Keratinocyte (primary cell): ENCODE data around the gene VSNL1. TPM values are rescaled to one million over a fixed set of nuclear protein-coding genes. Genes with fewer than 3 reads are reported as not detected.

Source experiments
- DNase-seq: peaks from one replicate; pipeline ENCODE4 v3.0.0-alpha.2; 2011; ENCODE audit warnings: low read depth, missing footprints, low spot score
- FAIRE-seq: peaks from 2 replicates; lab custom pipeline; 2011; peaks lifted over from hg19 to GRCh38; lab: Jason Lieb, UNC
- H2AFZ ChIP-seq: 2 replicates; pipeline ENCODE4 v1.6.0; 2012; ENCODE audit warnings: low read length, control low read depth, inconsistent platforms; ENCODE audit not compliant: control insufficient read depth
- H3K27ac ChIP-seq: 2 replicates; pipeline ENCODE4 v1.5.1; 2011; ENCODE audit warnings: low read length; ENCODE audit not compliant: control insufficient read depth, insufficient read depth
- H3K27me3 ChIP-seq: 3 replicates; pipeline ENCODE4 v1.6.0; 2011; ENCODE audit warnings: low read length; ENCODE audit not compliant: control insufficient read depth, insufficient read depth; ENCODE audit errors: extremely low read depth
- H3K36me3 ChIP-seq, 2 experiments: 2 replicates in 1 of 2; 3 replicates in 1 of 2; pipeline ENCODE4 v1.5.1; 2011; ENCODE audit warnings: low read length in 2 of 2, mild to moderate bottlenecking in 1 of 2; ENCODE audit not compliant: control insufficient read depth in 2 of 2, insufficient read depth in 2 of 2; ENCODE audit errors: extremely low read depth in 1 of 2
- H3K4me1 ChIP-seq: 3 replicates; pipeline ENCODE4 v1.5.1; 2011; ENCODE audit warnings: low read length; ENCODE audit not compliant: control insufficient read depth, insufficient read depth; ENCODE audit errors: extremely low read depth
- H3K4me2 ChIP-seq: 3 replicates; pipeline ENCODE4 v1.6.0; 2011; ENCODE audit warnings: low read depth, low read length; ENCODE audit not compliant: control insufficient read depth, insufficient read depth; ENCODE audit errors: extremely low read depth
- H3K4me3 ChIP-seq, 3 experiments: fragments of 200-600 bp in 1 of 3; sonication (generic) in 1 of 3; 2 replicates in 2 of 3; 3 replicates in 1 of 3; pipeline ENCODE4 v1.5.1; 2011 to 2016; ENCODE audit warnings: low read length in 3 of 3, mild to moderate bottlenecking in 3 of 3, control low read depth in 2 of 3, inconsistent platforms in 1 of 3, low read depth in 1 of 3, mixed read lengths in 1 of 3, mixed run types in 1 of 3, moderate library complexity in 1 of 3; ENCODE audit not compliant: control insufficient read depth in 2 of 3, insufficient read depth in 2 of 3; ENCODE audit errors: extremely low read depth in 1 of 3
- H3K79me2 ChIP-seq: 2 replicates; pipeline ENCODE4 v1.6.0; 2012; ENCODE audit warnings: low read length; ENCODE audit not compliant: control insufficient read depth, insufficient read depth
- H3K9ac ChIP-seq: 3 replicates; pipeline ENCODE4 v1.6.0; 2011; ENCODE audit warnings: low read length; ENCODE audit not compliant: control insufficient read depth, insufficient read depth; ENCODE audit errors: extremely low read depth
- H3K9me1 ChIP-seq: 3 replicates; pipeline ENCODE4 v1.6.0; 2011; ENCODE audit warnings: low read length; ENCODE audit not compliant: control insufficient read depth, insufficient read depth; ENCODE audit errors: extremely low read depth
- H3K9me3 ChIP-seq: 2 replicates; pipeline ENCODE4 v1.5.1; 2012; ENCODE audit warnings: low read depth, low read length; ENCODE audit not compliant: control insufficient read depth
- H4K20me1 ChIP-seq: 3 replicates; pipeline ENCODE4 v1.6.0; 2011; ENCODE audit warnings: low read length; ENCODE audit not compliant: control insufficient read depth, insufficient read depth; ENCODE audit errors: extremely low read depth
- CTCF ChIP-seq, 3 experiments: IDR thresholded peaks in 1 of 3; conservative IDR thresholded peaks in 1 of 3; optimal IDR thresholded peaks in 1 of 3; 2 replicates in 2 of 3; 3 replicates in 1 of 3; pipeline versions ENCODE3 to v1.5.1; 2011; ENCODE audit warnings: low read length in 3 of 3, mild to moderate bottlenecking in 3 of 3, moderate library complexity in 2 of 3, control low read depth in 1 of 3, inconsistent platforms in 1 of 3; ENCODE audit not compliant: insufficient read depth in 2 of 3; ENCODE audit errors: extremely low read depth in 1 of 3
- EZH2 ChIP-seq: IDR thresholded peaks from one replicate; pipeline ENCODE4 v1.6.1; 2012; ENCODE audit warnings: inconsistent platforms, mild to moderate bottlenecking, low read length, moderate library complexity
- dilution Hi-C: fragments of 300-500 bp; cut with MboI; formaldehyde crosslinking; loops from one replicate; pipeline ENCODE4 v1.7.0; 2020; ENCODE audit warnings: low sequenced_read_pairs; ENCODE audit not compliant: extremely low pct_ligation_motif_present
- polyA plus RNA-seq, 5 experiments: library from polyadenylated mRNA; depleted of rRNA in 3 of 5; stranded (reverse) in 3 of 5; stranded (forward) in 1 of 5; unstranded in 1 of 5; fragments of >200 nt; gene quantifications; 1 replicate in 1 of 5; 2 replicates in 3 of 5; 3 replicates in 1 of 5; pipeline versions ENCODE4 v1.2.1 to v1.2.3, GENCODE V29; 2011 to 2012; ENCODE audit warnings: missing spikeins in 2 of 5, low read depth in 1 of 5, low replicate concordance in 1 of 5

Gene VSNL1
- polyA plus RNA-seq, 1 donor (not counting 4 experiments of a cell fraction or from before 2014, with no cell fraction given): 32.1 TPM

GRCh38 chr2:17584689-17585088, 44.2 kb downstream of the VSNL1 start:
- dilution Hi-C loops: no loop called here

GRCh38 chr2:17587469-17587868, 47.0 kb downstream of the VSNL1 start:
- FAIRE-seq (peak; percentile 72), DNase-seq (no peak)
- dilution Hi-C loops: no loop called here
- Histone ChIP-seq H3K36me3 (no peaks in the 10 kb centered on the region), H3K79me2 (no peaks in the 10 kb centered on the region), H3K4me1 (peaks cover 65% of the 10 kb centered on the region), H4K20me1 (no peaks in the 10 kb centered on the region), H3K4me3 (no peak overlapping the region), H3K4me2 (peak overlapping the region; percentile 33), H3K9me1 (no peaks in the 10 kb centered on the region), H3K27ac (peak overlapping the region; percentile 67), H3K9me3 (no peaks in the 10 kb centered on the region), H3K9ac (no peak overlapping the region), H2AFZ (no peak overlapping the region), H3K27me3 (no peaks in the 10 kb centered on the region)
- TF ChIP-seq EZH2: no peak

More at GRCh38 chr2:17584689-17585088, 44.2 kb downstream of the VSNL1 start:
- no peak overlapping the region for H3K4me2 ChIP-seq
- H3K9me1 ChIP-seq: no peaks in the 10 kb centered on the region
- no peaks in the 10 kb centered on the region for H4K20me1 ChIP-seq
- no peaks in the 10 kb centered on the region for H3K27me3 ChIP-seq
- no peak for DNase-seq
- H3K79me2 ChIP-seq: no peaks in the 10 kb centered on the region
- H2AFZ ChIP-seq: no peak overlapping the region
- no peaks in the 10 kb centered on the region for H3K9me3 ChIP-seq
- TF ChIP-seq CTCF (optimal IDR thresholded peaks at IDR 0.05 in 1 of 3, IDR thresholded peaks at IDR 0.05 in 1 of 3, conservative IDR thresholded peaks at IDR 0.05 in 1 of 3; ENCODE audit: extremely low read depth in 1 of 3, insufficient read depth in 2 of 3, low read length in 3 of 3) (no peak), EZH2 (no peak)
- FAIRE-seq: no peak
- peaks cover 52% of the 10 kb centered on the region for H3K4me1 ChIP-seq
- H3K27ac ChIP-seq: no peak overlapping the region
- no peaks in the 10 kb centered on the region for H3K36me3 ChIP-seq
- H3K9ac ChIP-seq: no peak overlapping the region
- no peak overlapping the region for H3K4me3 ChIP-seq

DNA sequence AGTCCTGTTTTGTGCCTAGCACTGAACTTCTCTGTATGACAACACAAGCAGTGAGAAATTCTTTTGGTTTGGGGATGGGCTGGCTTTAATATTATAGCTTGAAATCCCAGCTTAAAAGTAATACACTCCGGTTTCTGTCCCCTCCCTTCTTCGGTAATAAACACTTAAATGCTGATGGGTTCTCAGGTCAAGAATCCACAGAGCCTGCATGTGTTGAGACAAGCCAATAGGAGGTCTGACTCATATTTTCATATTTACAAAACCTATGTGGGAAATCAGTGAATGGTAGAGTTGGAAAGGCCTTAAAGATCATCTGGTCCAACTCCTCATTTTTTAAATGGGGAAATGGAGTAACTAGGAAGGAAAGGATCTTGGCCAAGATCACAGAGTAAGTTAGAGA, 47.5 kb downstream of the VSNL1 start:
- Histone ChIP-seq H3K4me1 (peaks cover 69% of the 10 kb centered on the region), H3K9me3 (no peaks in the 10 kb centered on the region), H3K4me3 (no peak overlapping the region), H3K9ac (no peak overlapping the region), H4K20me1 (no peaks in the 10 kb centered on the region), H3K36me3 (no peaks in the 10 kb centered on the region), H3K79me2 (no peaks in the 10 kb centered on the region), H3K27me3 (no peaks in the 10 kb centered on the region), H3K4me2 (peak overlapping the region; percentile 33), H3K27ac (peak overlapping the region; percentile 67), H2AFZ (peak overlapping the region; percentile 24), H3K9me1 (no peaks in the 10 kb centered on the region)
- TF ChIP-seq CTCF (optimal IDR thresholded peaks at IDR 0.05 in 1 of 3, IDR thresholded peaks at IDR 0.05 in 1 of 3, conservative IDR thresholded peaks at IDR 0.05 in 1 of 3; ENCODE audit: extremely low read depth in 1 of 3, insufficient read depth in 2 of 3, low read length in 3 of 3) (no peak), EZH2 (no peak)
- FAIRE-seq (peak; percentile 93), DNase-seq (peak; percentile 79)
- dilution Hi-C loops: no loop called here
